ENCODE measurements around the gene CCR3. TPM values are rescaled to one million over a fixed set of nuclear protein-coding genes. Genes with fewer than 3 reads are reported as not detected.

Gene CCR3
- total and polyA plus RNA-seq, 9 of the 15 experiments (the other 6 are each of a cell fraction or from before 2014, with no cell fraction given), result not detected

DNA sequence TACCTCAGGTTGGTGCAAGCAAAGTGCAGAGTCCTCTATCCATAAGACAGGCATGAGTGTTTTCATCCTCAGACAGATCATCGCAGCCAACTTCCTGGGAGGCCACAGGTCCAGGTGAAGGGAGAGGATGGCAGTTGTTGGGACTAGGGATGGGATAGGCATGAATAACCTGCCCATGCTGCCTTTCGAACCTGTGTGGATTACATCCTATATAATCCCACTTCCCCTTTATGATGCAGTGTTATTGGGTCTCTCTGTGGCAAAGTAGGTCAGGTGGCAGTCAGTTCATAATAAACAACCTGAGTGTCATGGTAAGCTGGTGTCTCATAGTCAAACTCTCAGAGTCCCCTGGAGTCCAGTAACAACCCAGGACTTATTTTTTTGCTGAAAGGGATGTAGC is 40.4 kb downstream of the CCR3 start:
- H3K36me3 ChIP-seq (ENCODE audit: control insufficient read depth, insufficient read depth, low read length), result no peaks in the 10 kb centered on the region
- CTCF ChIA-PET (ENCODE audit: low intra/inter-chr PET ratio), result no interaction called here
- H3K4me3 ChIP-seq, result no peak overlapping the region
- no peak overlapping the region for H3K4me2 ChIP-seq (ENCODE audit: insufficient read depth, low read length)
- H4K20me1 ChIP-seq (replicated peaks; ENCODE audit: control insufficient read depth, insufficient read depth, low read length), result no peaks in the 10 kb centered on the region
- in situ Hi-C loops (cut with MboI), result no loop called here
- H3K9me3 ChIP-seq (replicated peaks; ENCODE audit: control insufficient read depth, insufficient read depth, low read depth, low read length), result no peaks in the 10 kb centered on the region; the same call in 1 of the 2 replicates
- BruUV-seq (replicated peaks), result no TSS peak
- ATAC-seq (no peak), FAIRE-seq (no peak), DNase-seq (ENCODE audit: extremely low read depth in 1 of 4, low spot score in 3 of 4) (no peak)
- TF ChIP-seq MAFF (IDR thresholded peaks at IDR 0.05; ENCODE audit: low read length) (no peak), CBFB (CRISPR knock-in tag; IDR thresholded peaks at IDR 0.05) (no peak), TAF15 (IDR thresholded peaks at IDR 0.05; ENCODE audit: low read depth, low read length) (no peak), EWSR1 (IDR thresholded peaks at IDR 0.05; ENCODE audit: borderline replicate concordance, low read depth, partially characterized antibody) (no peak), ZNF146 (CRISPR knock-in tag; IDR thresholded peaks at IDR 0.05; ENCODE audit: unreplicated experiment) (no peak), ERF (CRISPR knock-in tag; IDR thresholded peaks at IDR 0.05) (no peak), RFX7 (CRISPR knock-in tag; IDR thresholded peaks at IDR 0.05) (no peak), ZNF165 (CRISPR knock-in tag; IDR thresholded peaks at IDR 0.05; ENCODE audit: borderline replicate concordance) (no peak), ZNF445 (CRISPR knock-in tag; IDR thresholded peaks at IDR 0.05; ENCODE audit: low read depth) (no peak), ZNF277 (CRISPR knock-in tag; IDR thresholded peaks at IDR 0.05; ENCODE audit: borderline replicate concordance) (no peak), PCBP2 (IDR thresholded peaks at IDR 0.05; ENCODE audit: low read depth, low read length, poor library complexity, severe bottlenecking) (no peak), HMG20A (CRISPR knock-in tag; conservative IDR thresholded peaks at IDR 0.05) (no peak), ZNF184 (CRISPR knock-in tag; IDR thresholded peaks at IDR 0.05) (no peak), HDAC2 (IDR thresholded peaks at IDR 0.05) (no peak)
- TF ChIP-seq, protein P1, sequence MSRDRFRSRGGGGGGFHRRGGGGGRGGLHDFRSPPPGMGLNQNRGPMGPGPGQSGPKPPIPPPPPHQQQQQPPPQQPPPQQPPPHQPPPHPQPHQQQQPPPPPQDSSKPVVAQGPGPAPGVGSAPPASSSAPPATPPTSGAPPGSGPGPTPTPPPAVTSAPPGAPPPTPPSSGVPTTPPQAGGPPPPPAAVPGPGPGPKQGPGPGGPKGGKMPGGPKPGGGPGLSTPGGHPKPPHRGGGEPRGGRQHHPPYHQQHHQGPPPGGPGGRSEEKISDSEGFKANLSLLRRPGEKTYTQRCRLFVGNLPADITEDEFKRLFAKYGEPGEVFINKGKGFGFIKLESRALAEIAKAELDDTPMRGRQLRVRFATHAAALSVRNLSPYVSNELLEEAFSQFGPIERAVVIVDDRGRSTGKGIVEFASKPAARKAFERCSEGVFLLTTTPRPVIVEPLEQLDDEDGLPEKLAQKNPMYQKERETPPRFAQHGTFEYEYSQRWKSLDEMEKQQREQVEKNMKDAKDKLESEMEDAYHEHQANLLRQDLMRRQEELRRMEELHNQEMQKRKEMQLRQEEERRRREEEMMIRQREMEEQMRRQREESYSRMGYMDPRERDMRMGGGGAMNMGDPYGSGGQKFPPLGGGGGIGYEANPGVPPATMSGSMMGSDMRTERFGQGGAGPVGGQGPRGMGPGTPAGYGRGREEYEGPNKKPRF (IDR thresholded peaks at IDR 0.05; ENCODE audit: low read depth, low read length), result no peak
- TF ChIP-seq, protein P2, sequence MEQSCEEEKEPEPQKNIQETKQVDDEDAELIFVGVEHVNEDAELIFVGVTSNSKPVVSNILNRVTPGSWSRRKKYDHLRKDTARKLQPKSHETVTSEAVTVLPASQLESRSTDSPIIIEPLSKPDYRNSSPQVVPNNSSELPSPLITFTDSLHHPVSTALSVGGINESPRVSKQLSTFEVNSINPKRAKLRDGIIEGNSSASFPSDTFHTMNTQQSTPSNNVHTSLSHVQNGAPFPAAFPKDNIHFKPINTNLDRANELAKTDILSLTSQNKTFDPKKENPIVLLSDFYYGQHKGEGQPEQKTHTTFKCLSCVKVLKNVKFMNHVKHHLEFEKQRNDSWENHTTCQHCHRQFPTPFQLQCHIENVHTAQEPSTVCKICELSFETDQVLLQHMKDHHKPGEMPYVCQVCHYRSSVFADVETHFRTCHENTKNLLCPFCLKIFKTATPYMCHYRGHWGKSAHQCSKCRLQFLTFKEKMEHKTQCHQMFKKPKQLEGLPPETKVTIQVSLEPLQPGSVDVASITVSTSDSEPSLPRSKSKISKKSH (CRISPR knock-in tag; IDR thresholded peaks at IDR 0.05), result no peak
- TF ChIP-seq, protein P3, sequence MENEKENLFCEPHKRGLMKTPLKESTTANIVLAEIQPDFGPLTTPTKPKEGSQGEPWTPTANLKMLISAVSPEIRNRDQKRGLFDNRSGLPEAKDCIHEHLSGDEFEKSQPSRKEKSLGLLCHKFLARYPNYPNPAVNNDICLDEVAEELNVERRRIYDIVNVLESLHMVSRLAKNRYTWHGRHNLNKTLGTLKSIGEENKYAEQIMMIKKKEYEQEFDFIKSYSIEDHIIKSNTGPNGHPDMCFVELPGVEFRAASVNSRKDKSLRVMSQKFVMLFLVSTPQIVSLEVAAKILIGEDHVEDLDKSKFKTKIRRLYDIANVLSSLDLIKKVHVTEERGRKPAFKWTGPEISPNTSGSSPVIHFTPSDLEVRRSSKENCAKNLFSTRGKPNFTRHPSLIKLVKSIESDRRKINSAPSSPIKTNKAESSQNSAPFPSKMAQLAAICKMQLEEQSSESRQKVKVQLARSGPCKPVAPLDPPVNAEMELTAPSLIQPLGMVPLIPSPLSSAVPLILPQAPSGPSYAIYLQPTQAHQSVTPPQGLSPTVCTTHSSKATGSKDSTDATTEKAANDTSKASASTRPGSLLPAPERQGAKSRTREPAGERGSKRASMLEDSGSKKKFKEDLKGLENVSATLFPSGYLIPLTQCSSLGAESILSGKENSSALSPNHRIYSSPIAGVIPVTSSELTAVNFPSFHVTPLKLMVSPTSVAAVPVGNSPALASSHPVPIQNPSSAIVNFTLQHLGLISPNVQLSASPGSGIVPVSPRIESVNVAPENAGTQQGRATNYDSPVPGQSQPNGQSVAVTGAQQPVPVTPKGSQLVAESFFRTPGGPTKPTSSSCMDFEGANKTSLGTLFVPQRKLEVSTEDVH (IDR thresholded peaks at IDR 0.05; ENCODE audit: low read depth, partially characterized antibody), result no peak
- H3K27me3 ChIP-seq (ENCODE audit: control insufficient read depth in 2 of 2, insufficient read depth in 2 of 2, low read length in 2 of 2), result peaks cover 0 to 8% of the 10 kb centered on the region in 2 experiments; a peak in 2 of 5 replicates
- intact Hi-C loops (cut with micrococcal nuclease), result no loop called here
- WGBS (ENCODE audit: insufficient coverage, low coverage, missing lambda C conversion rate), result 0% methylated on average over 2 of the region's 2 CpGs
- H3K9me1 ChIP-seq (ENCODE audit: control insufficient read depth, insufficient read depth, low read length), result no peaks in the 10 kb centered on the region
- no peaks in the 10 kb centered on the region for H3K4me1 ChIP-seq (replicated peaks in 1 of 2; ENCODE audit: control insufficient read depth in 2 of 2, insufficient read depth in 2 of 2, low read length in 2 of 2)
- no peak overlapping the region for H3K27ac ChIP-seq (ENCODE audit: extremely low read depth, low read depth, low read length)
- no peak overlapping the region for H3K9ac ChIP-seq (ENCODE audit: insufficient read depth in 1 of 2, low read depth in 2 of 2, low read length in 2 of 2)
- no peaks in the 10 kb centered on the region for H3K79me2 ChIP-seq (ENCODE audit: control insufficient read depth, insufficient read depth, low read length)
- POLR2A ChIA-PET, result no interaction called here
- H2AFZ ChIP-seq (ENCODE audit: low read depth, low read length), result no peak overlapping the region

Data from K562 (cell line).